DMS 273 treated with DMSO at 0.1 percent for 48 hours (cell line): ENCODE results near the gene CRYZ.
"Not testable (repeated sequence)": the region's sequence is repeated elsewhere in the genome, so short reads cannot be mapped to it uniquely, and the experiment has no call there.

ENCODE experiments used
- DNase-seq: peaks from one replicate; lab custom pipeline; 2025; lab: John Stamatoyannopoulos, UW

Gene CRYZ

GRCh38 chr1:74679811-74680210, 53.0 kb downstream of the CRYZ start:
- no peak for DNase-seq

GRCh38 chr1:74677926-74678325, 54.9 kb downstream of the CRYZ start:
- DNase-seq: no peak

GRCh38 chr1:74674278-74675048, 58.4 kb downstream of the CRYZ start:
- no peak for DNase-seq

- peak; percentile 7 for DNase-seq
These were observed 59.3 kb downstream of the CRYZ start, which contains the start of gene ERICH3 for GRCh38 chr1:74673351-74674111. TSS of gene ERICH3 (minus strand) at chr1:74673792. CDS start at chr1:74673519, 273 bp downstream.

GRCh38 chr1:74670866-74671265, 62.0 kb downstream of the CRYZ start:
- not testable (repeated sequence) for DNase-seq
